GM12801 (cell line): ENCODE data around the gene EEF1AKMT1.

ENCODE experiments used
- TF ChIP-seq, protein P1 (sequence below): IDR thresholded peaks from one replicate; pipeline ENCODE4 v1.5.1; 2011; ENCODE audit warnings: control low read depth; ENCODE audit not compliant: insufficient read length; ENCODE audit errors: extremely low read depth

Gene EEF1AKMT1

DNA sequence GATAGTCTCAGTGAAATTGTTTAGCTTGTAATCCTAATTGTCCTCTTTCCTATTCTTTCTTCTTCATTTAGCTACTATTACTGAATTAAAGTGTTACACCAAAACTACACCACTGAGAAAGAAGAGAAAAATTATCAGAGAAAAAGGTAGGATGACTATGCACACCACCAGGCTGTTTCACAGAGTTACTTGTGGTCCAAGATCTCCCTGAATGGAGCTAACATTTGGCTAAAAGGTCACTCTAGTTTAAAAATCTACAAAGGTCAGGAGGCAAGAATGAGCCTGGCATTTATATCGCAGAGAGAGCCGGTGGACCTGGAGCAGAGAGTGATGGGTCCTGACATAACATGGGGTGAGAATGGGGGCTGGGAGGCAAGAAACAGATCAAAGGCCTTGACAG, 37.0 kb upstream of the EEF1AKMT1 start:
- TF ChIP-seq, protein P1, sequence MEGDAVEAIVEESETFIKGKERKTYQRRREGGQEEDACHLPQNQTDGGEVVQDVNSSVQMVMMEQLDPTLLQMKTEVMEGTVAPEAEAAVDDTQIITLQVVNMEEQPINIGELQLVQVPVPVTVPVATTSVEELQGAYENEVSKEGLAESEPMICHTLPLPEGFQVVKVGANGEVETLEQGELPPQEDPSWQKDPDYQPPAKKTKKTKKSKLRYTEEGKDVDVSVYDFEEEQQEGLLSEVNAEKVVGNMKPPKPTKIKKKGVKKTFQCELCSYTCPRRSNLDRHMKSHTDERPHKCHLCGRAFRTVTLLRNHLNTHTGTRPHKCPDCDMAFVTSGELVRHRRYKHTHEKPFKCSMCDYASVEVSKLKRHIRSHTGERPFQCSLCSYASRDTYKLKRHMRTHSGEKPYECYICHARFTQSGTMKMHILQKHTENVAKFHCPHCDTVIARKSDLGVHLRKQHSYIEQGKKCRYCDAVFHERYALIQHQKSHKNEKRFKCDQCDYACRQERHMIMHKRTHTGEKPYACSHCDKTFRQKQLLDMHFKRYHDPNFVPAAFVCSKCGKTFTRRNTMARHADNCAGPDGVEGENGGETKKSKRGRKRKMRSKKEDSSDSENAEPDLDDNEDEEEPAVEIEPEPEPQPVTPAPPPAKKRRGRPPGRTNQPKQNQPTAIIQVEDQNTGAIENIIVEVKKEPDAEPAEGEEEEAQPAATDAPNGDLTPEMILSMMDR: no peak

DNA sequence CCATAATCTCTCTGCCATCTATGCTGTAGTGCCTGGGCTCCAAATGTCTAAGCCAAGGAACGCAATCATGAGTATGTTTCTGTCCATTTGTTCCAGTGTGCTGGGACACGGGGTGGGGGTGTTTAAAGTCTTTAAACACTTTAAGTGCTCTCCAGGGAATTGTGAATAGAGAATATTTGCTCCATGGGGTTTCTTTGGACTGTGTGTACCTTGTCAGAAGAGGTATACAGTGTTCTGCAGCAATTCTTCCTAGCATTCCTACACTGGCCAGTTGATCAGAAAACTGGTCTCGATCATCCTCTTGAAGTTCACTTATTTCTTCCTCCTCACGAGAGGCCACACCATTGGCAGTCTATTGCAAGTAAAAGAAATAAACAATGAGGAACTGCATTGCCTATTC, 35.1 kb upstream of the EEF1AKMT1 start:
- TF ChIP-seq, protein P1: no peak

DNA sequence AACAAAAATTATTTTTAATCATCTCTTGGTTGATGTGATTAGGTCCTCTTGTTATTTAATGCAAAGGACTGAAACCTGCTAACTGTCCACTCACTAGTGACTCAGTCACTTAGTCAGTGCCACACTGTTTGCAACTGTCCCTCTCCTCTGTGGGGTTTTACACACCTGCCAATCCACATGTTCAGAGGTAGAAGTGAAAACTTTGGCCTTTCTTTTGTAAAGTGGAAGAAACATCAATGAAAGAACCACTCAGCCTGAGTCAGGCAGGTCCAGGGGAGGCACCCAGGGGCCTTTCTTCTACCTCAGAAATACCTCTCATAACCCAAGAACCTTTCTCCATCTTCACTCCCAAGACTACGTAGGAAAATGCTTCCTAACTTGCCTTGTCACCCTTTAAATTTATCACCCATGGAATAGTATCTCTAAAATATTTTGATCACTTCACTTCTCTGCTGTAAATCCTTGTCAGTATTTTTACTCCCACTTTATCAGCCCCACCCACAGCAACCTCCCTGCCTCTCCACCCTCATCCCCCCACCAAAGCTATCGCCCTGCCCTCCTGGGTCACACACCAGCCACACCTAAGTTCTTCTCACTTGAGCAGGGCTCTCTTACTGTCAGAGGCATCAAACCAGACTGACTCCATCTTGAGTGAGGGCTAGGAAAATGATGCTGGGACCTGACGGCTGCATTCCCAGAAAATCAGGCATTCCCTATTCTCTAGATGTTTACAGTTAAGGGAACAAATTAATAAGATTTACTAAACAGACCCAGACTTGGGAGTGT, 29.6 kb upstream of the EEF1AKMT1 start:
- TF ChIP-seq, protein P1: no peak

DNA sequence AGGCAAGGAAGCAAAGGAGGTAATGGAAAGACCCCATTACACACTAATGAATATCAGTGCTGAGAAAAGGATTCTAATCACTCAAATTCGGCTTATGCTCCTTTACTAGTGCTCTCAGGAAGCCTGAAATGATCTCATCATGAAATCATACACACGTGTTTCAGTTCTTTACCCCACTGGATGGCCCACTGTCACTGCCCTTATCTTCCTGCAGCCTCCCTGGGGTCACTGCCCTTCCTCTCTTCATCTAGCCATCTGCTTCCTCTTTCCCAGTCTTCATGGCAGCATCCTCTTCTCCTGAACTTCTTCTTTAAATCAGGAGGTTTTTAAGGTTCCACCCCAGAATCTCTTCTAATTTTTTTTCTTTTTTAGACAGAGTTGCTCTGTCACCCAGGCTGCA, 27.9 kb upstream of the EEF1AKMT1 start:
- TF ChIP-seq, protein P1: no peak

DNA sequence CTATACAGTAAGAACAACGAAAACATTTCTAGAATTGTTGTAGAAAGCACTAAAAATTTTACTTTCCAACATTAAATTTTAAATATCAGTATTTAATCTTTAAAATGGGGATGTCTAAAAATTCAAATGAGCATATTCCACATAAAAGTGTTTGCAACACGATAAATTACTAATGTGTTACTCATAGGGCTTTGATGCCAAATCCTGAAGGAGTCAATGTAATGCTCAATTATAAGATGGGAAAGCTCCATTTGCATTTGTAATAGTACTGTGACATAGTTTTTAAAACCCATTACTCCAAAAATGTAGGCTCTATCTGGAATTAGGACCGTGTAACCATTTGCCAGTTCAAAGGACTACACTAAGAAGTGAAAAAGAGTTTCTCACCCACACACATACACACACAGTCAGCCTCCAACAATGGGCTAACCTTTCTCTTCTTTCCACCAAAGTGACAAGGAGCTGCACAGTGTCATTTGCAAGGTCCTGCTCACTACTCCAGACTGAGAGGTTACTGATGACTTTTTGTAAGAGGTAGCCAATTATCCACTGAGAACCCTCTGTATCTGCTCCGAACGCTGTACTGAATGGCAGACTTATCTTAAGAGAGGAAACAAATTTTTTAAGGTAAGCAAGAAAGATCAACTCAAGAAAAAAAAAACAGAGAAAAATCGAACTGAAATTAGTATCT, 26.1 kb upstream of the EEF1AKMT1 start:
- TF ChIP-seq, protein P1: no peak

DNA sequence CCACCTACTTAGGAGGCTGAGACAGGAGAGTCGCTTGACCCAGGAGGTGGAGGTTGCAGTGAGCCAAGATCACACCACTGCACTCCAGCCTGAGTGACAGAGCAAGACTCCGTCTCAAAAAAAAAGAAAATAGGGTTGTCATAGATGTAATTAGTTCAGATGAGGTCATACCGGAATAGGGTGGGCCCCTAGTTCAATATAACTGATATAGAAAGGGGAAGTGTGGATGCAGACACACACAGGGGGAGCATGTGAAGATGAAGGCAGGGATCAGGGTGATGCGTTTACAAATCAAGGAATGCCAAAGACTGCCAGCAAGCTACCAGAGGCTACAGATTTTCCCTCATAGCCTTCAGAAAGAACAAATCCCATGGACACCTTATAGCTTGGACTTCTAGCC, 24.3 kb upstream of the EEF1AKMT1 start:
- TF ChIP-seq, protein P1: no peak

DNA sequence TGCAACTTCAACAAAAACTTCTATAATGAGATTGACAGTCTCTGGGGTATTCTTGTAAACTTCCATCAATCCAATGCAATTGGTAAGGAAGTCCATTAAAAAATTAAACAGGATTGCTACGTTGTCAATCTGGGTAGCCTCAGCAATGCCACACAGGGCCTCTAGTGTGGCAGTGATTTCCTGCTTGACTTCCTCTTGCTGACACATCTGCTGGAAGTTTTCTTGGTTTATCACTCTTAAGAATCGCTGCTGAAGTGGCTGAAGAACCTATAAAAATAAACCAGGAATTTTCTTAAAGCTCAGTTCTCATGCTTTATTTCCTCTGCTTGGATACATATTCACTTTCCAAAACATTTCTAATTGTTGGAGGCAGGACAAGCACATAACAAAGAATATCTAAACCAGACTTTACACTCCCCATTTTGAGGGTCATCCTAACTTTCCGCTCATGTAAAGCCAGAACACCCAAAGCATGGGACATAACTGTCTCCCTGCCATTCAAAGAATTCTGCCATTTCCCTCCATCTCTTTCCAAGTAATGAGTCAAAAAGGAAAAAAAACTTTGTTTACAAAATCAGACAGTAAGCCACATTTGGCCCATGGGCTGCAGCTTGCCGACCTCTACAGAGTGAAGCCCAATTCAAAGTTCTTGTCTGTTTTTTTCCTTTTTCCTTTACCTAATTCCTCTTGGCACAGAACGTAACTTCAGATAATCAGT, 23.2 kb upstream of the EEF1AKMT1 start:
- TF ChIP-seq, protein P1: no peak
